ENCODE results near the gene XDH.

XDH gene

GRCh38 chr2:31414601-31415241 lies at the start of gene XDH:
Gene XDH, minus strand, starts transcription at chr2:31414742. Its CDS starts 76 bp downstream, at chr2:31414666.
- no peak for DNase-seq (ENCODE audit: low read depth, low spot score)

GRCh38 chr2:31457651-31458050 lies 43.1 kb upstream of the XDH start:
- DNase-seq (ENCODE audit: low read depth, low spot score) = no peak

- no peak for DNase-seq (ENCODE audit: low read depth, low spot score)
Observed at GRCh38 chr2:31446848-31447247, 32.3 kb upstream of the XDH start.

DNA sequence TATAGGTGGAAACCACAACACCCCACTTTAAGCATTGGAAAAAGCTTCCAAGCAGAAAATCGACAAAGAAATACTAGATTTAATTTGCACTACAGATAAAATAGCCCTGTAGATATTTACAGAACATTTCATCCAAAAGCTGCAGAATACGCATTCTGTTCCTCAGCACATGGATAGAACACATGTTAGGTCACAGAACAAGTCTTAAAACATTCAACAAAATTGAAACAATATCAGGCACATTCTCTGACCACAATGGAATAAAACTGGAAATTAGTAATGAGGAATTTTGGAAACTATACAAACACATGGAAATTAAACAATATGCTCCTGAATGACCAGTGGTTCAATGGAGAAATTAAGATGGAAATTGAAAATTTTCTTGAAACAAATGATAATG lies 27.8 kb upstream of the XDH start:
- no peak for DNase-seq (ENCODE audit: low read depth, low spot score)

DNA sequence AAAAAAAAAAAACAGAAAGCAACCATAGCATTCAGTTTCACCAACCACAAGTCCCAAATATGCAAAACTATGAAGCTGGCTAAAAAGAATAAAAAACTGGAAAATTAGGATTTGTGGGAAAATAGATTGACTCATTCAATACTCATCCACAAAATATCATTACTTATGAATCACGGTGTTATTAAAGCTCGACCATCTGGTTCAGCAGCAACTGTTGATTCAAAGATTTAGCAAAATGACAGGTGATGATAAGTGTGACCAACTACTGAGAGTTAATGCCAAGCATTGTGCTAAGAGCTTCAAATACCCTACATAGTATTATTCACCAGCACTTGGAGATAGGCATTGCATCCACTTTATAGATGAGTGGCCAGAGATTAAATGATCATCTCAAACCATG lies 26.2 kb upstream of the XDH start:
- no peak for DNase-seq (ENCODE audit: low read depth, low spot score)

DNA sequence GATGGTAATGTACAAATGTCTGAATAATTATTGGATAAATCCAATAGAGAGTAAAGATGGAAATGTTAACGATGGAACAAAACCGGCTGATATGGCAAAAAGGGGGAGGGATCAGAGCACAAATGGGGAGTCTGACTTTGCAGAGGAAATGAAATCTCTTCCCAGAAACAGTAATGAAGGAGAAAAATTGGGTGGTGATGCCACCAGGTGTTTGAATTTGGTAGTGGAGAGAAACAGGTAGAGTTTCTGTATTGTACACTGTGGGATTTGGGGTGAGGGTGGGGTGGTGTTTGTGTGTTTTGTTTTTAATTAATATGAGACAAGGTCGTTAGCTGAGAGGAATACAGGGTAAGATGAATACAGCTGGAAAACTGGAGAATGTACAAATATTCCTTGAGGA lies 20.4 kb upstream of the XDH start:
- no peak for DNase-seq (ENCODE audit: low read depth, low spot score)

GRCh38 chr2:31433541-31433940 lies 19.0 kb upstream of the XDH start:
- no peak for DNase-seq (ENCODE audit: low read depth, low spot score)

DNA sequence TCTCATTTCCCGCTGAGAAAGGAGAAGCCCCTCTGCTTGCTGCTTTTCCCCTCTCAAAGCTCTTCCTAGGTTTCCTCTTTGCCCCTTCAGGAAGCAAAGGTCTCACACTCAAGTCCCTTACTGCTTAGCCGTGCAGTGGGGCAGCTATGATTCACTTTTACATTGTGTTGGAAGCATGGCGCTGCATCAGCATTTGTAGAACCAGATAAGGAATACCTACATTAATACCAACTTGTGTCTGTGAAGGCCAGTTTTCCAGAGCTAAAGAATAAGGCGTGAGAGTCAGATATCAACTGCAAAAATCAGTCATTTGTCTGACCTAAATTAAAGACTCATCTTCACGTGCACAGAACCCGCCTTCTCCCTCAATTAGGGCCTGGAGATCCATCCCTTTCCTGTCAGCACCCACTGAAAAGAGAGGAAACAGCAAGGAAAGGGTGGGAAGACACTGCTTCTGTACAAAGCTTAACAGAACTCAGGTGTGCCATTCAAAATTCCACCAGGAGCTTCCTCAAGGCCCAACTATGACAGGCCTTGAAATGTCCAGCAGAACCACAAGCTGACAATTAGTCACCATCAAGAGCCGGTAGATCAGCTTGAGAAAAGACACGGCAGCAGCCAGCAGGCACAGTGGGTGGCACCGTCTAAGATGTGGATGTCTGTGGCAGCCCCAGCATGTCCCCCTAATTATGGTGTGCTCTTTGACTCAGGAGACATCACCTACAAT lies 16.1 kb upstream of the XDH start:
- no peak for DNase-seq (ENCODE audit: low read depth, low spot score)

DNA sequence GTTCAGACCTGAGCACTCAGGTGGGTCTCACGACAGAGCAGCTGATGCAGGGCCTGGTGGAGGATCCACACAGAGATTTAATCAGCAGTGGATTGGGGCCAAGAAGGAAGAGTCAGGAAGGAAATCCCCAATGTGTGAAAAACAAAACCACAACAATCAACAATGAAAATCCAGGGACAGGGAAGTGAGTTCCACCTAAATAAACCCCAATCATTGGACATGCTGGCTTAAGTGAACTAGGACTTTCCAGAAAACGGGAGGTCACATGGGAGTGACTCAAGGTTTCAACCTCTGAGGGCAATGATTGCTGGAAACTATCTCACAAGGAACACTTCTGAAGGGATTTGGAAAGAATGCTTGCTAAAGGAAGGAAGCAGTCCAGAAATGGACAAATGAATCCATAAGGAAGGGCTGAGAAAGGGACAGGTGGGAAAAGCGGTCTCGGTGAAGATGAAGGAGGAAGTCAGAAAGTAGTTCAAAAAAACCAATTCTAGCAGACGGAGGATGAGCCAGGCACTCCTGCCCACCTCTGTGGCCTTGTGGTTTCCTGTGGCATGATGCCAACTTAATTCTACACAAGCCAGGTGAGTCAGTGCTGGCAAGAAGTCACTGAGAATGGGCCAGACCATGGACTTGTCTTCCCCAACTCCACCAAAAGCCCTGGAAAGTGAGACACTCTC lies 15.4 kb upstream of the XDH start:
- no peak for DNase-seq (ENCODE audit: low read depth, low spot score)

- no peak for DNase-seq (ENCODE audit: low read depth, low spot score)
Observed at GRCh38 chr2:31429040-31429439, 14.5 kb upstream of the XDH start.

GRCh38 chr2:31428001-31428418 lies 13.5 kb upstream of the XDH start:
- no peak for DNase-seq (ENCODE audit: low read depth, low spot score)

DNA sequence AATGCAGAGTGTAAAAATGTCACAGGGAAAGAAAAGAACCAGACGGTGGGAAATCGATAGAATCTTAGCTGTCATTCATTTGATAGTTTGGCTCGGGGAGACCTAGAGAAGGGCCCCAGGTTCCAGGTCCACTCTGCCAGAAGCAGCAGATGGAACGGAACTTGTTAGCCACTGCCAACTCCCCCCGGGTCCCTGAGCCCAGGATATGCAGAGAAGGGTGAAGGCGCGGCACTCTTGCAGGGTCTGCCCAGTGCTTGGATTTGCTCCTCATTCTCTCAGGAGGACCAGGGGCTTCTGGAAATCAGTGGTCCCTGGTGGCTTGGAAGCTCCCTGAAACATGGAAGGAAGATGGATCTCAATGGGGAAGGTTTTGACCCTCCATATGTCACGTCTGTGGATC lies 11.6 kb upstream of the XDH start:
- no peak for DNase-seq (ENCODE audit: low read depth, low spot score)

GRCh38 chr2:31421634-31422033 lies 7.1 kb upstream of the XDH start:
- no peak for DNase-seq (ENCODE audit: low read depth, low spot score)

DNA sequence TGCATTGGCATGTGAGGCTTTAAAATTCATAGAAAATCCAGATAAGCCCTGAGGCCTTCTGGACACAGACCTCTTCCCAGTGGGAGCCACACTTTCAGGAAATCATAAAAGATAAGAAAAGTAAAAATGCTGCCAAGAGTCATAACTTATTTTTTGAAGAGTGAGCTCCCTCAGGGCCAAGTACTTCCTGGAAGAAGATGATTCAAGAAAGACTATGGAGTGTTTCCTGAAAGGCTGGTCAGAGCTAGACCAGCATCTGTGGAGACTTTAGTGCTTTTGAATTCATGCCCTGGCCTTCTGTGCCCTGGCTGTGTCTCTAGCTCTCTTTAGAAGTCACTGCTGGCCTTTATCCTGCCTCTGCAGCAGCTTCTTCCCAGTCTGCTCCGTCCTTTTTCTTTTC lies 6.4 kb upstream of the XDH start:
- DNase-seq (ENCODE audit: low read depth, low spot score) = no peak

GRCh38 chr2:31419386-31419785 lies 4.8 kb upstream of the XDH start:
- DNase-seq (ENCODE audit: low read depth, low spot score) = no peak

GRCh38 chr2:31415421-31415820 lies 879 bp upstream of the XDH start:
- no peak for DNase-seq (ENCODE audit: low read depth, low spot score)

GRCh38 chr2:31413862-31414550 lies 536 bp downstream of the XDH start:
- no peak for DNase-seq (ENCODE audit: low read depth, low spot score)

DNA sequence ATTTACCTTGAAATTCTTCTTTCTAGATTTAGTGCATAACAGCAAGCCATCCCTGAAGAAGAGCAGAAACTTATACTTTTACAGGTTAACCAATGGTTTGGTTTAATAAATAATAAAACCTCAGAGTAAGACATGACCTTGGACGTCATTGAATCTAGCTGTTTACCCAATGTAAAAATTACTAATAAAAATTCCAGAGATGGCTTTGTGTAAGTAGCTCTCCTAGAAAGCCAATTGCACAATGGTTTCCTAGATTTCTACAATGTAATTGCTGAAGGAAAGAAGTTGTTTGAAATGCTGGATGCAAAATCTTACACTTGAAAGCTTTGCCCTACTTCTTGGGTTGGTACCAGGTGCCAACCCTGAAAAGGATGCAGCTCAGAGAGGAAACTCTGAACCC lies 1.5 kb downstream of the XDH start:
- DNase-seq (ENCODE audit: low read depth, low spot score) = no peak

DNA sequence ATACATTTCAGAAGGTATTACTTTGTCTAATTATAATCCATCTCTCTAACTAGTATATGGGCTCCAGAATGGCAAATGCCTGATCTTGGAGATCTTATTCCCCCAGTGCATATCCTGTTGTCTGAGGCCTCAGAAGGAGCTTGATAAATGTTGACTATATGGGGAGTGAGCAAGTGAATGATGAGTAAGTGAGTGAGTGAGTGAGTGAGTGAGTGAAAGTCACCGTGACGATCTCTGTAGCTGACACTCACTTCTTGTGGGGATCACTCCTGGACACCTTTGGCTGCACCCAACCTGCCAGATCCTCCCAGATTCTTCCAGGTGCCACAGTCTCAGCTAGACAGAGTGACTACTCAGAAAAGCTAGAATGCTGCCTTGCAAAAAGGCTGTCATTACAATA lies 2.8 kb downstream of the XDH start:
- DNase-seq (ENCODE audit: low read depth, low spot score) = no peak

DNA sequence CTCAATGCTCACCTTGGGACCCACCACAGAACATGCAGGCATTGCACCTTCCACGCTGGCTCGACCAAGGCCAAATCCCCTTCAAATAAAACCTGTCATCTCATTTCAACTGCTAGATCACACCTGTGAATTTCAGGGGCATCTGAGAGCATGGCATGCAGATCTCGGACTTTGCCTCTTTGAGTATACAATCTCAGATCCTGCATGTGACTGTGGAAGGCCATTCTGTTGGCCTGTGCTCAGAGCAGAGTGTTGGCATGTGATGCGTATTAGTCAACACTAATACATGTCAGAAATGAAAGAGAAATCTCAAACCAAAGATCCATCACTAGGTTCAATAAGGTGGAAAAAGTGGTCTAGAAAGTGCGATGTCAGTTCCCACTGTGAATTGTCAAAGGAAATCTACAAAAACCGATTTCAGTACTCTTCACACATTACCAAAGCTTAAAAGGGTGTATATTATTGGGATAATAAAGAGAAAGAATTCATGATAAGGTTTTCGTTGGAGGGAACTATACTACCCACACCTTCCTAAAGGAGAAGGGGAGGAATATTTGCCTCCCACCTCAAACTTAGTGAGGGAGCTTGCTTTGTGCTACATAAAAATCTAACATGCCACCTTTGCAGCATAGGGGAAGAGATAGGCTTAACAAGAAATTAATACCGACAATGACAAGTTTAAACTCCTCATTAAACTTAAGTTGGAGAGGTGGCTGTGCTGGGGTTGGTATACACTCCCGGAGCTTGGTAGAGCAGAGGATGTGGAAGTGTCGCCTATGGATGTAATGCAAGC lies 7.8 kb downstream of the XDH start:
- DNase-seq (ENCODE audit: low read depth, low spot score) = no peak

DNA sequence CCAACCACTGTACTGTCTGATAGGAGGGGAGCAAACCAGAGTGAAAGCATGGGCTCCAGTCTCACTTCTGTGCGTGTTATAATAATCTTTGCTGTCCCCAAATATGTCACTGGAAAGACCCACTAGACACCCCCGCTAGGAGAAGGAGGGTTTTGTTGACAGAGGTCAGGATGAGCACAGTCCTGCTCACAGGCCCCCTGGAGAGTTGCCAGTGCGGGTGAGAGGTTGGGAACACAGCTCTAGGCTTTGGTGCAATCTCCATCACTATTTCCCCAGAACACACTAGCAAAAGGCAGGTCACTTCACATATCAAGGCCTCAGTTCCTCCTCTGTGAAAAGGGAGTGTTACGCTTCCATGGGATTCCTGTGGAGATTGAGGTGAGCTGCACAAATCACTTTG lies 9.7 kb downstream of the XDH start:
- no peak for DNase-seq (ENCODE audit: low read depth, low spot score)

DNA sequence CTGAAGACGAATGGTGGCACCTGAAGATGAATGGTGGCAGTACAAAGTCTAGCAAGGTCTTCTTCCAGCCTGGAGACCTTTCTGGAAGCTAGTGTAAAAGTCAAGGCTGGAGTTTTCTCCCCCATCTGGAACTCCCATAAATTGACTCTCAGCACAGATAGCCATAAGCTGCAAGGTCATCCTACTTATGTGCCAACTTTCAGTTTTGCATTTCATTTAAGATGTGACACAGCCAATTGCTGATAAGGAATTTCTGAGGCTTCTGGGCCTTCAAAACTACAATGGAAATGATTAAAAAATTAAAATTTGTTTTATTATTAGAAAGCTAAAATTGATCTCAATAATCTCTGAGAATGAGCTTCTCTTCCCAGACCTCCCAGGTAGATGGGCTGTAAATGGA lies 10.2 kb downstream of the XDH start:
- DNase-seq (ENCODE audit: low read depth, low spot score) = no peak

All from activated CD4-positive, CD25-positive, alpha-beta regulatory T cell treated with anti-CD3 and anti-CD28 coated beads, Interleukin-2, amount 50 U/mL, for 16 hours (primary cell).